Suprapubic skin (tissue), 4 donors: ENCODE measurements around the gene RBMS3. TPM values are rescaled to one million over a fixed set of nuclear protein-coding genes. Genes with fewer than 3 reads are reported as not detected.
A peak's percentile ranks its signal among the peaks of the same experiment; 100 is the strongest.
"Not testable (repeated sequence)": the region's sequence is repeated elsewhere in the genome, so short reads cannot be mapped to it uniquely, and the experiment has no call there.

Experiments
- DNase-seq, 2 donors: peaks; one replicate each; pipeline ENCODE4 v3.0.0-alpha.2; 2019; ENCODE audit warnings: low spot score in 2 of 2
- H3K27ac ChIP-seq: fragments of 200-600 bp; sonication (generic); one replicate; pipeline ENCODE4 v1.5.1; 2019
- H3K27me3 ChIP-seq: fragments of 200-600 bp; sonication (generic); one replicate; pipeline ENCODE4 v1.5.1; 2019
- H3K36me3 ChIP-seq: fragments of 200-600 bp; sonication (generic); one replicate; pipeline ENCODE4 v1.5.1; 2019
- H3K4me1 ChIP-seq: fragments of 200-600 bp; sonication (generic); one replicate; pipeline ENCODE4 v1.5.1; 2019
- H3K4me3 ChIP-seq: fragments of 200-600 bp; sonication (generic); one replicate; pipeline ENCODE4 v1.5.1; 2019; ENCODE audit warnings: mild to moderate bottlenecking
- H3K9me3 ChIP-seq: fragments of 200-600 bp; sonication (generic); one replicate; pipeline ENCODE4 v1.5.1; 2019
- EP300 ChIP-seq: sonication (generic); formaldehyde crosslinking; IDR thresholded peaks from one replicate; pipeline ENCODE4 v1.6.1; 2017; ENCODE audit warnings: antibody characterized with exemption
- POLR2A ChIP-seq, 2 donors: fragments of 450-650 bp; IDR thresholded peaks; one replicate each; pipeline ENCODE4 v1.6.1; 2017; ENCODE audit warnings: antibody characterized with exemption in 2 of 2, mild to moderate bottlenecking in 2 of 2, moderate library complexity in 2 of 2
- POLR2AphosphoS5 ChIP-seq, 3 donors: sonication (generic); formaldehyde crosslinking; IDR thresholded peaks; one replicate each; pipeline ENCODE4 v1.6.1; 2017; ENCODE audit warnings: antibody characterized with exemption in 3 of 3
- WGBS: methylation state at CpG from one replicate; pipeline ENCODE4 v1.1.5; 2018; 5-methylcytosine and 5-hydroxymethylcytosine counted together
- total RNA-seq, 4 donors: library from RNA; depleted of rRNA; stranded (reverse); fragments of >200 nt; gene quantifications; one replicate each; pipeline ENCODE4 v1.1.0, GENCODE V29; 2016
- TF ChIP-seq, protein P1 (sequence below), 2 donors: fragments of 200-600 bp in 1 of 2; fragments of 450-650 bp in 1 of 2; sonication (generic) in 1 of 2; IDR thresholded peaks; one replicate each; pipeline ENCODE4 v1.5.1; 2016 to 2019; ENCODE audit warnings: antibody characterized with exemption in 2 of 2, mild to moderate bottlenecking in 1 of 2, moderate library complexity in 1 of 2

RBMS3 gene
- 10 to 100 TPM in 2 of 4 donors, 1 to 10 TPM in 2; 7.7 to 23.4 (median 11.9) TPM for total RNA-seq

DNA sequence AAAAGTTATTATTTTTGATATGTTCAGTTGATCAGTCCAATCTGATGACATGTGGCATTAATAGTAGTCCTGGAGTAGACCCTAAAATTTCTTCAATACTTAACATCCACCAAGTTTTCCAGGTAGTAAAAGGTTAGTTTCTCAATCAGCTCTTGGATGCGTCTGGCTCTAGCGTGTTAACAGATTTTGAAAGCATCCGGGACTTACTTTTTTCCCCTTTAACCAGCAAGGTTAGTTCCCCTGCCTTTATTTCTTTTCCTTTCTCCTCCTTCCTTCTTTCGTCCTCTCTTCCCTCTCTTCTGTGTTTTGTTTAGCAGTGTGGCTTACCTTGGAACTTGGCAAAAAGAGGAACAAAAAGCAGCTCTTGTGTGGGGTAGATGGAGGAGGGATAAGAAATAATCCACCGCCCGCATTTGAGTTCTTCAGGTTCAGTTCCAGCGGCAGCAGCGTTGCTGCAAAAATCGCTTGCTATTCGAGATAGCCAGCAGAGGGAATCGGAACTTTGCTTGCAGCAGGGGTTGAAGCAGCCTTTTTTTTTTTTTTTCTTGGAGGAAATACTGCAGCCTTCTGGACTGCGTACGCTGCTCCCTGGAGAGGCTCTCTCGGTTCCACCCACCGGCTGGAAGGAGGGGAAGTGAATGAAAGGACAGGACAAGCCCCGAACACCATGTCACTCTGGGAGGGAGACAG is at the start of gene RBMS3:
Gene RBMS3, plus strand, starts transcription at position 668 of the 690 bp plus-strand sequence.
- H3K36me3 ChIP-seq, result no peaks in the 10 kb centered on the region
- DNase-seq, result peak; percentile 89 to 92
- TF ChIP-seq, protein P1, sequence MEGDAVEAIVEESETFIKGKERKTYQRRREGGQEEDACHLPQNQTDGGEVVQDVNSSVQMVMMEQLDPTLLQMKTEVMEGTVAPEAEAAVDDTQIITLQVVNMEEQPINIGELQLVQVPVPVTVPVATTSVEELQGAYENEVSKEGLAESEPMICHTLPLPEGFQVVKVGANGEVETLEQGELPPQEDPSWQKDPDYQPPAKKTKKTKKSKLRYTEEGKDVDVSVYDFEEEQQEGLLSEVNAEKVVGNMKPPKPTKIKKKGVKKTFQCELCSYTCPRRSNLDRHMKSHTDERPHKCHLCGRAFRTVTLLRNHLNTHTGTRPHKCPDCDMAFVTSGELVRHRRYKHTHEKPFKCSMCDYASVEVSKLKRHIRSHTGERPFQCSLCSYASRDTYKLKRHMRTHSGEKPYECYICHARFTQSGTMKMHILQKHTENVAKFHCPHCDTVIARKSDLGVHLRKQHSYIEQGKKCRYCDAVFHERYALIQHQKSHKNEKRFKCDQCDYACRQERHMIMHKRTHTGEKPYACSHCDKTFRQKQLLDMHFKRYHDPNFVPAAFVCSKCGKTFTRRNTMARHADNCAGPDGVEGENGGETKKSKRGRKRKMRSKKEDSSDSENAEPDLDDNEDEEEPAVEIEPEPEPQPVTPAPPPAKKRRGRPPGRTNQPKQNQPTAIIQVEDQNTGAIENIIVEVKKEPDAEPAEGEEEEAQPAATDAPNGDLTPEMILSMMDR (IDR thresholded peaks at IDR 0.05), result peak in 1 of 2 donors; percentile 37
- TF ChIP-seq POLR2A (IDR thresholded peaks at IDR 0.05) (peak in 1 of 2 donors; percentile 47), EP300 (no peak), POLR2AphosphoS5 (IDR thresholded peaks at IDR 0.05) (peak in 1 of 3 donors; percentile 32)
- H3K27ac ChIP-seq, result peak within 1 kb of the TSS; percentile 87
- H3K27me3 ChIP-seq, result no peaks in the 10 kb centered on the region
- H3K4me1 ChIP-seq, result peaks cover 14% of the 10 kb centered on the region
- H3K9me3 ChIP-seq, result no peaks in the 10 kb centered on the region
- H3K4me3 ChIP-seq, result peak within 1 kb of the TSS; percentile 58
- WGBS, result under 1% methylated on average over 16 of the region's 16 CpGs

DNA sequence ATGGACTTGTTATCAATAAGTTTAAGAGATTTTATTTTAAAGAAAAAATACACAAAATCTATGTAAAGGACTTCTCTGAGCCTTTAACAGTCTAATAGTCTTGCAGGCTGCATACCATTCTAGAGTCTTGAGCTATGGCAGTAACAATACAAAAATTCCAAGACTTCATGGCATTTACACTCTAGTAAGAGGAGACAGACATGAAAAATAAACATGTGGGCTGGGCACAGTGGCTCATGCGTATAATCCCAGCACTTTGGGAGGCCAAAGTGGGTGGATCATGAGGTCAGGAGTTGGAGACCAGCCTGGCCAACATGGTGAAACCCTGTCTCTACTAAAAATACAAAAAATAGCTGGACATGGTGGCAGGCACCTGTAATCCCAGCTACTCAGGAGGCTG is 47.7 kb upstream of the RBMS3 start:
- H3K4me1 ChIP-seq, DNase-seq, H3K9me3 ChIP-seq, H3K27ac ChIP-seq, H3K27me3 ChIP-seq, H3K36me3 ChIP-seq, H3K4me3 ChIP-seq: not testable (repeated sequence)
- WGBS, result 41% methylated on average over 1 of the region's 1 CpG

DNA sequence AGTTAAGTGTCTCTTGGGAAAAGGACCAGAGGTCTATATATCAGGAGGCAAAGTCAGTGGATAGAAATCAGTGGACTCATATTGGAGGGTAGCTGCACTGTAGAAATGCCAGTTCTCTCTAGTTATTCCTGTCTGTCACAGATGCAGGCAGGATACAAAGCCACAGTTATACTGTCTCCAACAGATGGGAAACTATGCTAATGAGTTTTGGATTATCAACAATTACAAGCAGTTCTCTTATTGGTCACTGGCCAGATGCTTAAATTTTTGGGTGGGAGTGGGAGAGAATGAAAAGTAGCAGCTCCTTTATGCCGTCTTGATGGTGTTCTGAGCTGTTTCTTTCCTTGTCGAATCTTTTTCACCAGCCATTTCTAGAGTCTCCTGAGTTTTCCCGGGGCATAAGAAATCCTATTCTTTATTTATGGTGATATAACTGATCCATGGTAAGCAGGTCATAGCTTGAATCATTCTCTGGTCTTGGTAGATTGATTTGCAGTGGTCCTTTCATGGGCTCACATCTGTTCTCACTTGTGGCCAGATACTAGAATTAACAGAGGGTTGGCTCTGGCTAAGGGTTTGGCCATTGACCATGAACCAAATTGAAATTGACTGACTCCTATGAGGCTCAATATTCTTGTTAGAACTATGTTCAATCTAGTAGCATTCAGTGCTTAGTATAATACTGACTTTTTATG is 44.6 kb upstream of the RBMS3 start:
- TF ChIP-seq POLR2AphosphoS5 (IDR thresholded peaks at IDR 0.05) (no peak), POLR2A (IDR thresholded peaks at IDR 0.05) (no peak), EP300 (no peak)
- TF ChIP-seq, protein P1 (IDR thresholded peaks at IDR 0.05), result no peak
- no peak for DNase-seq

DNA sequence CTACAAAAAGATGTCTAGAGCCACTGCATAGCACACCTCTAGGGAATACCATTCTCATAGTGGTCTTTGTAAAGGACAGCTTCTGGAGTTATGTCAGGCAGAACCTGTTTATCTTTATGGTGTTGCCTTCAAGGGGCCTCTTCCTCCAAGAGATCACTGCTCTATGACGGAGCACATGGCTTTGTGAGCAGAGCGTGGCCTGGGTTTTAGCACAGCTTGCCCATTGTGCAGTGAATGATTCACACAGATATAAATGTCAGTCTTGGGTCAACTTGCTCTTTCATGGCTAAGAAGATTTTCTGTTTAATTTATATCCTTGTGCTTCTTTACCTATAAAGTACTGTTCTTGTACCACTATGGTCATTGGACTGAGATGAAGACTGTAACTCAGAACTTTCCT is 41.5 kb upstream of the RBMS3 start:
- no peaks in the 10 kb centered on the region for H3K36me3 ChIP-seq
- H3K9me3 ChIP-seq, result no peaks in the 10 kb centered on the region
- no peak overlapping the region for H3K4me3 ChIP-seq
- no peak for DNase-seq
- no peaks in the 10 kb centered on the region for H3K4me1 ChIP-seq
- TF ChIP-seq POLR2AphosphoS5 (IDR thresholded peaks at IDR 0.05) (no peak), POLR2A (IDR thresholded peaks at IDR 0.05) (no peak), EP300 (no peak)
- TF ChIP-seq, protein P1 (IDR thresholded peaks at IDR 0.05), result no peak
- H3K27ac ChIP-seq, result no peak overlapping the region
- 83% methylated on average over 2 of the region's 2 CpGs for WGBS
- H3K27me3 ChIP-seq, result no peaks in the 10 kb centered on the region

More for the DNA sequence above, 44.6 kb upstream of the RBMS3 start:
- Histone ChIP-seq H3K9me3 (no peaks in the 10 kb centered on the region), H3K27me3 (no peaks in the 10 kb centered on the region), H3K4me3 (no peak overlapping the region), H3K36me3 (no peaks in the 10 kb centered on the region), H3K4me1 (no peaks in the 10 kb centered on the region), H3K27ac (no peak overlapping the region)
- WGBS, result 51% methylated on average over 3 of the region's 3 CpGs

DNA sequence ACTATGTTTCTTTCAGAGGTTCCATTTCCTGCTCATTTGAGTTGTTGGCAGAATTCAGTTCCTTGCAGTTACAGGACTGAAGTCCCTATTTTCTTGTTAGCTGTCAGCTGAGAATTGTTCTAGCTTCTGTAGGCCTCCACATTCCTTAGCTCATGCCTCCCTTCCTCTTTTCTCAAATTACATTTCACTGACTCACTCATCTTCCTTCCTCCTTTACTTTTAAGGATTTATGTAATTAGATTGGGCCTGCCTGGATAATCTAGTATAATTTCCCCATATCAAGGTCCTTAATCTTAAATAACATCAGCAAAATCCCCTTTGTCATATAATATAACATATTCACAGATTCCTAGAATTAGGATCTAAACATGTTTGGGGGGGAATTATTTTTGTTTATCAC is 40.6 kb upstream of the RBMS3 start:
- no peaks in the 10 kb centered on the region for H3K36me3 ChIP-seq
- H3K27me3 ChIP-seq, result no peaks in the 10 kb centered on the region
- no peaks in the 10 kb centered on the region for H3K9me3 ChIP-seq
- TF ChIP-seq POLR2A (IDR thresholded peaks at IDR 0.05) (no peak), EP300 (no peak), POLR2AphosphoS5 (IDR thresholded peaks at IDR 0.05) (no peak)
- TF ChIP-seq, protein P1 (IDR thresholded peaks at IDR 0.05), result no peak
- DNase-seq, result no peak
- H3K27ac ChIP-seq, result no peak overlapping the region
- H3K4me1 ChIP-seq, result no peaks in the 10 kb centered on the region
- H3K4me3 ChIP-seq, result no peak overlapping the region
